SK-N-SH (cell line): ENCODE measurements around the gene STRADA. TPM values are rescaled to one million over a fixed set of nuclear protein-coding genes. Genes with fewer than 3 reads are reported as not detected.

ENCODE experiments used
- CTCF ChIA-PET: fragments of 300-600, 350-600 bp; formaldehyde crosslinking; extraction: SDS; loops from one replicate; lab custom pipeline; 2021; lab: Yijun Ruan, JAX
- POLR2A ChIA-PET: fragments of 350-600 bp; sonication (Branson Sonifier 250); formaldehyde crosslinking; extraction: SDS; loops from one replicate; lab custom pipeline; 2020; ENCODE audit warnings: antibody characterized with exemption, inconsistent platforms; lab: Yijun Ruan, JAX
- DNase-seq: peaks from one replicate; pipeline ENCODE4 v3.0.0; 2012
- H2AFZ ChIP-seq: fragments of 200-600 bp; sonication (generic); 2 replicates; pipeline ENCODE4 v1.8.1; 2016; ENCODE audit warnings: antibody characterized with exemption, mild to moderate bottlenecking, low read depth
- H3F3A ChIP-seq: fragments of 200-600 bp; sonication (generic); replicated peaks from 2 replicates; pipeline ENCODE3; 2016; ENCODE audit warnings: antibody characterized with exemption, mild to moderate bottlenecking; ENCODE audit not compliant: insufficient read depth
- H3K27ac ChIP-seq, 2 experiments: fragments of 200-500 bp in 1 of 2; fragments of 200-600 bp in 1 of 2; sonication (Bioruptor generic) in 1 of 2; sonication (generic), shearing (Covaris generic) in 1 of 2; 2 replicates each; pipeline versions ENCODE4 v1.5.1 to v1.6.1; 2014 to 2016; ENCODE audit warnings: low read depth in 2 of 2, inconsistent platforms in 1 of 2, low read length in 1 of 2, mild to moderate bottlenecking in 1 of 2, mixed read lengths in 1 of 2
- H3K27me3 ChIP-seq: fragments of 200-600 bp; sonication (generic), shearing (Covaris generic); 2 replicates; pipeline ENCODE4 v1.6.1; 2016; ENCODE audit warnings: mixed run types; ENCODE audit not compliant: insufficient read depth
- H3K36me3 ChIP-seq, 2 experiments: fragments of 200-500 bp in 1 of 2; fragments of 200-600 bp in 1 of 2; sonication (Bioruptor generic) in 1 of 2; sonication (generic) in 1 of 2; replicated peaks in 1 of 2; 2 replicates each; pipeline versions ENCODE3 to v1.5.1; 2014 to 2016; ENCODE audit warnings: low read length in 1 of 2, mild to moderate bottlenecking in 1 of 2; ENCODE audit not compliant: insufficient read depth in 2 of 2, control insufficient read depth in 1 of 2
- H3K4me1 ChIP-seq, 2 experiments: fragments of 200-500 bp in 1 of 2; fragments of 200-600 bp in 1 of 2; sonication (Bioruptor generic) in 1 of 2; sonication (generic), shearing (Covaris generic) in 1 of 2; 2 replicates each; pipeline versions ENCODE4 v1.5.1 to v1.6.1; 2014 to 2016; ENCODE audit warnings: low read depth in 1 of 2, low read length in 1 of 2, mixed run types in 1 of 2; ENCODE audit not compliant: insufficient read depth in 2 of 2, control insufficient read depth in 1 of 2
- H3K4me2 ChIP-seq: fragments of 200-600 bp; sonication (generic), shearing (Covaris generic); 2 replicates; pipeline ENCODE4 v1.6.1; 2017; ENCODE audit warnings: mixed run types
- H3K4me3 ChIP-seq, 2 experiments: fragments of 200-500 bp in 1 of 2; fragments of 200-600 bp in 1 of 2; sonication (Bioruptor generic) in 1 of 2; sonication (generic), shearing (Covaris generic) in 1 of 2; 2 replicates each; pipeline versions ENCODE4 v1.5.1 to v1.8.1; 2014 to 2016; ENCODE audit warnings: low read depth in 2 of 2, inconsistent platforms in 1 of 2, low read length in 1 of 2, mild to moderate bottlenecking in 1 of 2, mixed read lengths in 1 of 2, moderate library complexity in 1 of 2
- H3K79me2 ChIP-seq: fragments of 200-600 bp; sonication (generic); 2 replicates; pipeline ENCODE4 v1.8.1; 2017; ENCODE audit warnings: mild to moderate bottlenecking; ENCODE audit not compliant: insufficient read depth
- H3K9ac ChIP-seq: fragments of 200-600 bp; sonication (generic); 2 replicates; pipeline ENCODE4 v1.6.1; 2017; ENCODE audit warnings: mixed run types
- H3K9me2 ChIP-seq: fragments of 200-600 bp; sonication (generic); 2 replicates; pipeline ENCODE4 v1.6.1; 2017; ENCODE audit warnings: mixed run types
- H3K9me3 ChIP-seq: fragments of 200-600 bp; sonication (generic); 2 replicates; pipeline ENCODE4 v1.6.1; 2017; ENCODE audit warnings: mixed run types, mild to moderate bottlenecking, moderate library complexity
- H4K20me1 ChIP-seq: fragments of 200-600 bp; sonication (generic); 2 replicates; pipeline ENCODE4 v1.6.1; 2017; ENCODE audit warnings: mild to moderate bottlenecking, mixed run types; ENCODE audit not compliant: insufficient read depth
- CHD2 ChIP-seq: fragments of 150-350 bp; IDR thresholded peaks from 2 replicates; pipeline ENCODE4 v1.6.1; 2018; ENCODE audit warnings: low read length; ENCODE audit not compliant: partially characterized antibody
- ELF1 ChIP-seq: IDR thresholded peaks from 2 replicates; pipeline ENCODE4 v1.4.0; 2012
- EZH2phosphoT487 ChIP-seq: fragments of 200-600 bp; sonication (generic); IDR thresholded peaks from 2 replicates; pipeline ENCODE4 v1.6.1; 2017; ENCODE audit warnings: low read depth, mixed run types, mild to moderate bottlenecking, antibody characterized with exemption, moderate library complexity, borderline replicate concordance
- FOXJ3 ChIP-seq: sonication (generic); formaldehyde crosslinking; IDR thresholded peaks from 2 replicates; pipeline ENCODE4 v1.5.1; 2020; ENCODE audit warnings: mild to moderate bottlenecking, missing genetic modification reagents
- FOXM1 ChIP-seq: IDR thresholded peaks from 2 replicates; pipeline ENCODE4 v1.4.0; 2012; ENCODE audit warnings: low read depth, mild to moderate bottlenecking
- GABPA ChIP-seq: IDR thresholded peaks from 2 replicates; pipeline ENCODE4 v1.4.0; 2012; ENCODE audit warnings: low read depth, mild to moderate bottlenecking
- GATA2 ChIP-seq: sonication (generic); formaldehyde crosslinking; IDR thresholded peaks from 2 replicates; pipeline ENCODE4 v1.5.0; 2020; ENCODE audit warnings: mild to moderate bottlenecking, missing genetic modification reagents
- JUND ChIP-seq: IDR thresholded peaks from 2 replicates; pipeline ENCODE4 v1.4.0; 2012
- MAX ChIP-seq: IDR thresholded peaks from 2 replicates; pipeline ENCODE4 v1.4.0; 2012; ENCODE audit warnings: low read depth
- MXI1 ChIP-seq: IDR thresholded peaks from 2 replicates; pipeline ENCODE4 v1.6.1; 2012; ENCODE audit warnings: mild to moderate bottlenecking, low read depth, low read length, improper control_type of control experiment
- NFIC ChIP-seq: IDR thresholded peaks from 2 replicates; pipeline ENCODE4 v1.4.0; 2012; ENCODE audit warnings: borderline replicate concordance
- PBX3 ChIP-seq: IDR thresholded peaks from 2 replicates; pipeline ENCODE4; 2012
- POLR2AphosphoS5 ChIP-seq: IDR thresholded peaks from 2 replicates; pipeline ENCODE4 v1.6.1; 2012; ENCODE audit warnings: low read depth, low read length
- RAD21 ChIP-seq: IDR thresholded peaks from 2 replicates; pipeline ENCODE4 v1.6.1; 2012; ENCODE audit warnings: mild to moderate bottlenecking, low read length
- RCOR1 ChIP-seq: fragments of 150-350 bp; IDR thresholded peaks from 2 replicates; pipeline ENCODE4 v1.6.1; 2017; ENCODE audit warnings: antibody characterized with exemption, low read length
- SIN3A ChIP-seq: IDR thresholded peaks from 2 replicates; pipeline ENCODE4 v1.6.1; 2012; ENCODE audit warnings: low read depth, mild to moderate bottlenecking, low read length, moderate library complexity, borderline replicate concordance
- SMC3 ChIP-seq: IDR thresholded peaks from 2 replicates; pipeline ENCODE4 v1.6.1; 2012; ENCODE audit warnings: low read depth, low read length, improper control_type of control experiment
- TAF1 ChIP-seq: IDR thresholded peaks from 2 replicates; pipeline ENCODE4 v1.6.1; 2012; ENCODE audit warnings: low read depth, mild to moderate bottlenecking, low read length, moderate library complexity, borderline replicate concordance
- TCF12 ChIP-seq: IDR thresholded peaks from 2 replicates; pipeline ENCODE4 v1.4.0; 2012
- TEAD4 ChIP-seq: IDR thresholded peaks from 2 replicates; pipeline ENCODE4 v1.4.0; 2012; ENCODE audit warnings: mild to moderate bottlenecking, borderline replicate concordance; ENCODE audit not compliant: insufficient read depth
- USF1 ChIP-seq: IDR thresholded peaks from 2 replicates; pipeline ENCODE4 v1.4.0; 2012; ENCODE audit warnings: low read depth, borderline replicate concordance
- YY1 ChIP-seq: IDR thresholded peaks from 2 replicates; pipeline ENCODE4 v1.4.0; 2012; ENCODE audit warnings: low read depth, mild to moderate bottlenecking
- WGBS: methylation state at CpG from one replicate; pipeline ENCODE4 v1.1.6; 2017; ENCODE audit warnings: low lambda C conversion rate; 5-methylcytosine and 5-hydroxymethylcytosine counted together
- polyA plus RNA-seq, 3 experiments: library from polyadenylated mRNA; depleted of rRNA; stranded (reverse); fragments of >200 nt; gene quantifications; 2 replicates each; pipeline ENCODE4 v1.2.3, GENCODE V29; 2012
- TF ChIP-seq, protein P1 (sequence below): fragments of 150-350 bp; IDR thresholded peaks from 2 replicates; pipeline ENCODE4 v1.6.1; 2017; ENCODE audit warnings: antibody characterized with exemption, low read length, low read depth, borderline replicate concordance

The STRADA gene
- polyA plus RNA-seq, 1 of the 3 experiments (the other 2 are of a cell fraction), result 37.3 TPM

DNA sequence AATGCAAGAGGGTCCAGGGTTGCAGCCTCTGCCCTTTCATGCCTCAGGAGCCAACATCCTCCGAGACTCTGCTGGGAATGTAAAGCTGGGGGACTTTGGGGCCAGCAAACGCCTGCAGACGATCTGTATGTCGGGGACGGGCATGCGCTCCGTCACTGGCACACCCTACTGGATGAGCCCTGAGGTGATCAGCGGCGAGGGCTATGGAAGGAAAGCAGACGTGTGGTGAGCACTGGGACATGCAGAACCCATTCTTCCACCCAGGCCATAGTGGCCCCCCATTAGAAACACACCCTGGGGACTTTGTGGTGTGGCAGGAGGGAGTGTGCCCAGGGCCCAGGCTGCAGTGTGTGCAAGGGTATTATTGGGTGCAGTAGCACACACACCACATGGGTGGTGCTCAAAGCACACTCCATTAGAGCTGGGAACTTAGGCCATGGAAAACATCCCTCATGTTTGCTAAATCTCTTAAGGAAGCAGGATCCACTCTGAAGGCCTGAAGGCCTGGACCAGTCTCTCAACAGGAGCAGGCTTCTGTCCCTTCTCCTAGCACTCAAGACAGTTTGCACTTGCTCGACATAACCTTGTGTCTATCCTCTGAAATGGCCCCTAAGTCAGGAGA is 49.3 kb downstream of the STRADA start:
- Histone ChIP-seq H4K20me1 (peaks cover 3% of the 10 kb centered on the region), H3K9me2 (no peaks in the 10 kb centered on the region), H3K4me2 (no peak overlapping the region), H3K4me3 (no peak overlapping the region), H3K27ac (no peak overlapping the region; a peak in 1 of 4 replicates), H3K9ac (no peak overlapping the region), H3K36me3 (peaks cover 39 to 69% of the 10 kb centered on the region in 2 experiments), H3K4me1 (peaks cover 0 to 36% of the 10 kb centered on the region in 2 experiments; a peak in 1 of 4 replicates), H3K79me2 (no peaks in the 10 kb centered on the region), H3K9me3 (no peaks in the 10 kb centered on the region), H3F3A (peaks cover 34% of the 10 kb centered on the region), H3K27me3 (no peaks in the 10 kb centered on the region), H2AFZ (no peak overlapping the region)
- ChIA-PET CTCF (interaction anchor here (0.6 to 14.8 kb wide), 4 partner anchors 12 to 267 kb away, joined by 3 to 233 read pairs (median 40); no protein-coding TSS in a partner anchor), POLR2A (interaction anchor here (1.0 to 2.7 kb wide), 2 partner anchors 13 to 19 kb away, joined by 4 to 12 read pairs; no protein-coding TSS in a partner anchor)
- 95% methylated on average over 11 of the region's 11 CpGs for WGBS
- no peak for DNase-seq
- no peak for TF ChIP-seq ELF1
- no peak for TF ChIP-seq RAD21
- TF ChIP-seq GABPA, result no peak
- no peak for TF ChIP-seq USF1
- no peak for TF ChIP-seq TEAD4
- TF ChIP-seq FOXM1, result no peak
- no peak for TF ChIP-seq TCF12
- TF ChIP-seq PBX3, result no peak
- no peak for TF ChIP-seq MXI1
- TF ChIP-seq, protein P1, sequence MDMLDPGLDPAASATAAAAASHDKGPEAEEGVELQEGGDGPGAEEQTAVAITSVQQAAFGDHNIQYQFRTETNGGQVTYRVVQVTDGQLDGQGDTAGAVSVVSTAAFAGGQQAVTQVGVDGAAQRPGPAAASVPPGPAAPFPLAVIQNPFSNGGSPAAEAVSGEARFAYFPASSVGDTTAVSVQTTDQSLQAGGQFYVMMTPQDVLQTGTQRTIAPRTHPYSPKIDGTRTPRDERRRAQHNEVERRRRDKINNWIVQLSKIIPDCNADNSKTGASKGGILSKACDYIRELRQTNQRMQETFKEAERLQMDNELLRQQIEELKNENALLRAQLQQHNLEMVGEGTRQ, result no peak
- no peak for TF ChIP-seq YY1
- TF ChIP-seq CHD2, result no peak

DNA sequence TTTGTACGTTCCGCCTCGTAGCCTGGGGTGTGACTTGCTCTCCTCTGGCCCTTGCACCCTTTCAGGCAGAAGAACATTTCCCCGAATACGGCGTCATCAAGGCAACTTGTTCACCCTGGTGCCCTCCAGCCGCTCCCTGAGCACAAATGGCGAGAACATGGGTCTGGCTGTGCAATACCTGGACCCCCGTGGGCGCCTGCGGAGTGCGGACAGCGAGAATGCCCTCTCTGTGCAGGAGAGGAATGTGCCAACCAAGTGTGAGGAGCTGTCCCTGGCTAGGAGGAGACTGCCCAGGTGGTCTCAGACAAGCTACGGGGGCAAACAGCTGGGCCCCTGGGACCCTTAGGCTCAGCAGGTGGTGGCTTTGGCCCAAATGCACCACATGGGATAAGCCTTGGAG is 52.1 kb downstream of the STRADA start:
- CTCF ChIA-PET, result interaction anchor here (14.8 kb wide), 1 partner anchor 9 kb away, joined by 233 read pairs; no protein-coding TSS in a partner anchor
- TF ChIP-seq SIN3A (no peak), EZH2phosphoT487 (no peak), TEAD4 (no peak), SMC3 (no peak), FOXJ3 (CRISPR knock-in tag) (no peak), NFIC (no peak), GATA2 (CRISPR knock-in tag) (no peak), RCOR1 (no peak), JUND (no peak), POLR2AphosphoS5 (no peak), TAF1 (no peak), ELF1 (no peak), MAX (no peak), USF1 (no peak)

More for the DNA sequence above, 52.1 kb downstream of the STRADA start:
- H4K20me1 ChIP-seq, result no peaks in the 10 kb centered on the region
- H3K79me2 ChIP-seq, result no peaks in the 10 kb centered on the region
- H3K4me1 ChIP-seq, result peaks cover 0 to 15% of the 10 kb centered on the region in 2 experiments; a peak in 2 of 4 replicates
- no peak overlapping the region for H2AFZ ChIP-seq
- no peak overlapping the region for H3K4me2 ChIP-seq
- no peak for DNase-seq
- no peak overlapping the region for H3K4me3 ChIP-seq
- POLR2A ChIA-PET, result no interaction called here
- H3K9ac ChIP-seq, result no peak overlapping the region
- WGBS, result 99% methylated on average over 14 of the region's 14 CpGs
- H3K27ac ChIP-seq, result no peak overlapping the region
- H3K9me3 ChIP-seq, result no peaks in the 10 kb centered on the region
- H3F3A ChIP-seq, result peaks cover 5% of the 10 kb centered on the region
- no peaks in the 10 kb centered on the region for H3K27me3 ChIP-seq
- H3K36me3 ChIP-seq, result peaks cover 43 to 64% of the 10 kb centered on the region in 2 experiments
- H3K9me2 ChIP-seq, result no peaks in the 10 kb centered on the region
